AG04450 (cell line): ENCODE results near the gene ZNF500. TPM values are rescaled to one million over a fixed set of nuclear protein-coding genes. Genes with fewer than 3 reads are reported as not detected.

Source experiments
- CTCF ChIA-PET: fragments of 300-600, 350-600 bp; formaldehyde crosslinking; extraction: SDS; loops from one replicate; lab custom pipeline; 2022; ENCODE audit warnings: antibody characterized with exemption, inconsistent platforms; lab: Charles Lee
- POLR2A ChIA-PET: fragments of 350-600 bp; formaldehyde crosslinking; extraction: SDS; loops from one replicate; lab custom pipeline; 2021; ENCODE audit warnings: antibody characterized with exemption, inconsistent platforms; lab: Yijun Ruan, JAX
- DNase-seq: peaks from one replicate; pipeline ENCODE4 v3.0.0-alpha.2; 2011; ENCODE audit warnings: low read depth, low spot score
- H3K27ac ChIP-seq: one replicate; pipeline ENCODE4 v1.5.1; 2012; ENCODE audit warnings: low read depth, low read length, control low read depth
- H3K27me3 ChIP-seq: one replicate; pipeline ENCODE4 v1.6.0; 2012; ENCODE audit warnings: low read length; ENCODE audit not compliant: control insufficient read depth, insufficient read depth
- H3K4me3 ChIP-seq: 2 replicates; pipeline ENCODE4 v1.5.1; 2011; ENCODE audit warnings: mild to moderate bottlenecking, low read depth, low read length, control low read depth
- H3K9me3 ChIP-seq: 2 replicates; pipeline ENCODE4 v1.5.1; 2012; ENCODE audit warnings: low read length; ENCODE audit not compliant: control insufficient read depth, insufficient read depth
- polyA minus RNA-seq: library from RNA; depleted of rRNA, polyadenylated mRNA; stranded (reverse); fragments of >200 nt; gene quantifications from 2 replicates; pipeline ENCODE4 v1.2.3, GENCODE V29; 2011; rRNA and poly(A)+ RNA removed
- polyA plus RNA-seq: library from polyadenylated mRNA; depleted of rRNA; stranded (reverse); fragments of >200 nt; gene quantifications from 2 replicates; pipeline ENCODE4 v1.2.3, GENCODE V29; 2011; rRNA removed
- TF ChIP-seq, protein P1 (sequence below): IDR thresholded peaks from 2 replicates; pipeline ENCODE4 v1.5.1; 2011; ENCODE audit warnings: low read depth, low read length, control low read depth, inconsistent platforms

Gene ZNF500
- 3.1 and 4.2 TPM in 2 replicates for polyA plus RNA-seq
- 5.2 and 5.8 TPM in 2 replicates for polyA minus RNA-seq

DNA sequence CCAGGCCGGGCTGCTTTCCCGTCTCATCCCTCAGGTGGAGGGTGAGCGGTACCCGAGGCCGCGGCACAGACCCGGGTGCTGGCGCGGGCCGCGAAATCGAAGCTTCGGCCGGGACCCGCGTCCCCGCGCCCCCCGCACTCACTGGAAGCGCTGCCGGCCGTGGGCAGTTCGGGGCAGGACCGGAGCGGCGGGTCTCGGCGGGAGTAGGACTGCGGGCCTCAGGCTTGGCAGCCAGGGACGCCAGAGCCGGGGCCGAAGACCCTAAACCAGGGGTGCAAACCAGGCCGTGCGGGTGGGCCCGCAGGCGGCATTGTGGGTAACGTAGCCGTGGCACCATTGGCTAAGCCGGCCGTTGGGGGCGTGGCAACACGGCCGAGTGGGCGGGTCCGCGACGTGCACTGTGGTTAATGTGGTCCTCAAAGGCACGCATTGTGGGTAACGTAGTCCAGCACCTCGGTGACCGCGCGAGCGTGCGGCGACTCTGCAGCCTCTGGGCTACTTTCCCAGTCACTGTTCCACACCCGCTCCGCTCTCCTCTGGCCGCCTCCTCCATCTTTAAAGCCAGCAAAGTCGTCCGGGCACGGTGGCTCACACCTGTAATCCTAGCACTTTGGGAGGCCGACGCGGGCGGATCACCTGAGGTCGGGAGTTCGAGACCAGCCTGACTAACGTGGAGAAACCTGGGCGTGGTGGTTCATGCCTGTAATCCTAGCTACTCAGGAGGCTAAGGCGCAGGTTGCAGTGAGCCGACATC, at the start of gene ZNF500:
Gene ZNF500, minus strand, starts transcription at position 288 of the 754 bp plus-strand sequence. CDS start 1,184 bp downstream, outside the sequence.
- DNase-seq, result peak; percentile 89
- ChIA-PET CTCF (interaction anchor here (4.4 kb wide), 1 partner anchor 189 kb away, joined by 13 read pairs; no protein-coding TSS in a partner anchor), POLR2A (interaction anchor here (0.6 kb wide), 2 partner anchors 103 to 362 kb away, joined by 3 to 4 read pairs; no protein-coding TSS in a partner anchor)

DNA sequence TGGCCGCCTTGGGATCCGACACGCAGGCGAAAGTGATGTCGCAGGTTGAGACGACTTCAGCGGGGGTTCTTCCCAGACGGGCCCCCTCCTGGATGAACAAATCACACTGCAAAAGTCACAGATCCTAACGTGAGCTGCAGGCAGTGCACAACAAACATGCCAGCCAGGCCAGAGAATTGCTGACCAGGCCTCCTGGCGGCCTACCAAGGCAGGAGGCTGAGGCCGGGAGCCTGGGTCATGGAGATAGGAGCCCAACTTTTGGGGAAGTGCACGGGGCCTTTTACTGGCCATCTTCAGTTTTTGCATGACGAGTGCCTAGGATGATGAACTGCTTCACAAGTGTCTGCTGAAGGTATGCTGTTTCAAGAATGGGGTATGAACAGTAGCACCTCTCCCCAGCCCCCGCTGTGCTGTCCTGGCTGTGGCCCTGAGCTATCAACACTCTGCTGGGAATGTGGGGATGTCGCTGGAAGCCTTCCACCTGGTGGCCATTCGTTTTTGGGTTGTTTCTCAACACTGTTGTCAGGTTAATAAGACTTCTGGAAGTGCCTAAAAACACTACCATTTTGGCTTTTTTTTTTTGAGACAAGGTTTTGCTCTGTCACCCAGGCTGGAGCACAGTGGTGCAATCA, 47.7 kb upstream of the ZNF500 start:
- H3K27ac ChIP-seq, result no peak overlapping the region
- H3K4me3 ChIP-seq, result no peak overlapping the region
- ChIA-PET CTCF (interaction anchor here (0.6 kb wide), 1 partner anchor 54 kb away, joined by 4 read pairs; no protein-coding TSS in a partner anchor), POLR2A (no interaction called here)
- no peaks in the 10 kb centered on the region for H3K9me3 ChIP-seq
- DNase-seq, result no peak
- TF ChIP-seq, protein P1, sequence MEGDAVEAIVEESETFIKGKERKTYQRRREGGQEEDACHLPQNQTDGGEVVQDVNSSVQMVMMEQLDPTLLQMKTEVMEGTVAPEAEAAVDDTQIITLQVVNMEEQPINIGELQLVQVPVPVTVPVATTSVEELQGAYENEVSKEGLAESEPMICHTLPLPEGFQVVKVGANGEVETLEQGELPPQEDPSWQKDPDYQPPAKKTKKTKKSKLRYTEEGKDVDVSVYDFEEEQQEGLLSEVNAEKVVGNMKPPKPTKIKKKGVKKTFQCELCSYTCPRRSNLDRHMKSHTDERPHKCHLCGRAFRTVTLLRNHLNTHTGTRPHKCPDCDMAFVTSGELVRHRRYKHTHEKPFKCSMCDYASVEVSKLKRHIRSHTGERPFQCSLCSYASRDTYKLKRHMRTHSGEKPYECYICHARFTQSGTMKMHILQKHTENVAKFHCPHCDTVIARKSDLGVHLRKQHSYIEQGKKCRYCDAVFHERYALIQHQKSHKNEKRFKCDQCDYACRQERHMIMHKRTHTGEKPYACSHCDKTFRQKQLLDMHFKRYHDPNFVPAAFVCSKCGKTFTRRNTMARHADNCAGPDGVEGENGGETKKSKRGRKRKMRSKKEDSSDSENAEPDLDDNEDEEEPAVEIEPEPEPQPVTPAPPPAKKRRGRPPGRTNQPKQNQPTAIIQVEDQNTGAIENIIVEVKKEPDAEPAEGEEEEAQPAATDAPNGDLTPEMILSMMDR, result no peak
- H3K27me3 ChIP-seq, result no peaks in the 10 kb centered on the region

More for the DNA sequence above, at the start of gene ZNF500:
- TF ChIP-seq, protein P1, result no peak
- Histone ChIP-seq H3K9me3 (no peaks in the 10 kb centered on the region; the same call in 1 of the 2 replicates), H3K27me3 (no peaks in the 10 kb centered on the region), H3K27ac (peak within 1 kb of the TSS; percentile 70), H3K4me3 (peak within 1 kb of the TSS; percentile 82)

DNA sequence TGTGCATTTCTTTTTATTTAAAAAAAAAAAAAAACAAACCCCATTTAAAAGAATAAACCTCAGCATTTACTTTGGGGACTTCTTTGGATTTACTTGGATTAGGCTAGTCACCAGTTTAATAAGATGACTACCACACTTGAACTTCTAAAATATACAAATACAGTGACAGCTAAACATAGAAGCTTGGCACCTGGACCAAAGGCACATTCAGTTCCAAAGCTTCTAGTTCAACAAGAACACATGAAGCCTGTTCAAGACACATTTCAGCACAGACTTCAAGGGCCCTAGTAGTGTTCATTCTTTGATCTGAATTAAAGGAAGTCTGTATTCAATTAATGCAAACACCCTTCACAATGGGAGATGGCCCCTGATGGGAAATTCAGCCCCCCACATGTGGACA, 47.1 kb upstream of the ZNF500 start:
- POLR2A ChIA-PET, result interaction anchor here (0.7 kb wide), 1 partner anchor 120 kb away, joined by 4 read pairs; no protein-coding TSS in a partner anchor
- no peak for DNase-seq

DNA sequence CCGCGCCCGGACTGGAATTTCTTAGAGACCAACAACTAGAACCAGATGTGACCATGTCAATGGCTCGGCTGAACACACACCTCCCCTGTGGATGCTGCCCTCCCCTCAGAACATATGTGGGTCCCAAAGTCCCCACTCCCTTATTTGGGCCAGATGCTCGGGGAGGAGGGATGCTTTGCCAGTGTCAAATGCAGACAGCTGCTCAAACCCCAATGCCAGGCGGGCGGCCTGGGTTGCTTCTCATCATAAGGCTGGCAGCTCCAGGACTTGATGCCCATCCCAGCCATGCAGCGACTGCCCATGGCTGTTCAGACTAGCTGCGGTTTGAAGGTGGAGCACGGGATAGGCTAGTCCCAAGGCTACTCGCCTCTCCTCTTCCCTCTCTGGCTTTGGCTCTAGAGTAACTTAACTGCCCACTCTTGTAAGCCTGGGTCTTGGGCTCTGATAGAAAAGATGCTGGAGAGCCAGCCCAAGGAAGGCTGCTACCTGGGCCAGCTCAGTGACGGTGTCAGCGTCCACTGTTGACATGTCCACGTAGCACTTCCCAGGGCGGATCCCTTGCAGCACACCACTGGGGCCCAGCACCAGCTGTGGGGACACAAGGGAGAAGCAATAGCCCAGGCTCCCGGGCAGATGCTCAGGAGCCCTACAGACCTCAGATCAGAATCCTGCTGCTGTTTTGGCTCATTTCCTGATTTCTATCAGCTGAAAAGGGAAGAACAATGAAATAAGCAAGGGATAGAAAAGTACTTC, 46.5 kb upstream of the ZNF500 start:
- Histone ChIP-seq H3K27me3 (no peaks in the 10 kb centered on the region), H3K27ac (no peak overlapping the region), H3K4me3 (no peak overlapping the region), H3K9me3 (no peaks in the 10 kb centered on the region)
- TF ChIP-seq, protein P1, result no peak
- no peak for DNase-seq
- POLR2A ChIA-PET, result interaction anchor here (0.7 kb wide), 2 partner anchors 10 to 119 kb away, joined by 3 to 4 read pairs; no protein-coding TSS in a partner anchor
- CTCF ChIA-PET, result no interaction called here

More for the DNA sequence above, 47.1 kb upstream of the ZNF500 start:
- TF ChIP-seq, protein P1, result no peak
- H3K4me3 ChIP-seq, result no peak overlapping the region
- H3K27me3 ChIP-seq, result no peaks in the 10 kb centered on the region
- H3K27ac ChIP-seq, result no peak overlapping the region
- no peaks in the 10 kb centered on the region for H3K9me3 ChIP-seq
- CTCF ChIA-PET, result no interaction called here
